ENCODE results near the gene CILP2.

The CILP2 gene

GRCh38 chr19:19568802-19569756 is 31.0 kb downstream of the CILP2 start:
- no peak for DNase-seq (ENCODE audit: low read depth)

DNA sequence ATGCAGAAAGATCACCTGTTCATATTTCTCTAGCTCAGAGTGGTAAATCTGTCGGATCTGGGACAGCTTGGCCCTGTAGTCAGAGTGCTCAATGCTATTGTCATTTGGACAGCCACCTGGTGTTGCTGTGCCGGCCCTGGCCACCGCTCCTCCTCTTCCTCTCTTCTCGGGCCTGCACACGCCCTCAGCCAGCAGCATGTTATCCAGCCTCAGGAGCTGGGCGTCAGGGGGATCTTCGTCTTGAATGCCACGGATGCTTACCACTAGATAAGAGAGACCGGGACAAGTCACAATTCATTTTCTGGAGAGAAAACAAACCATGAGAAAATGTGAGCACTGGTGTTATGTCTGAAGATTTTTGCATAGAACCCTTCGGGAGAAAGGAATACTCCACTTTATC is 32.5 kb downstream of the CILP2 start:
- no peak for DNase-seq (ENCODE audit: low read depth)

DNA sequence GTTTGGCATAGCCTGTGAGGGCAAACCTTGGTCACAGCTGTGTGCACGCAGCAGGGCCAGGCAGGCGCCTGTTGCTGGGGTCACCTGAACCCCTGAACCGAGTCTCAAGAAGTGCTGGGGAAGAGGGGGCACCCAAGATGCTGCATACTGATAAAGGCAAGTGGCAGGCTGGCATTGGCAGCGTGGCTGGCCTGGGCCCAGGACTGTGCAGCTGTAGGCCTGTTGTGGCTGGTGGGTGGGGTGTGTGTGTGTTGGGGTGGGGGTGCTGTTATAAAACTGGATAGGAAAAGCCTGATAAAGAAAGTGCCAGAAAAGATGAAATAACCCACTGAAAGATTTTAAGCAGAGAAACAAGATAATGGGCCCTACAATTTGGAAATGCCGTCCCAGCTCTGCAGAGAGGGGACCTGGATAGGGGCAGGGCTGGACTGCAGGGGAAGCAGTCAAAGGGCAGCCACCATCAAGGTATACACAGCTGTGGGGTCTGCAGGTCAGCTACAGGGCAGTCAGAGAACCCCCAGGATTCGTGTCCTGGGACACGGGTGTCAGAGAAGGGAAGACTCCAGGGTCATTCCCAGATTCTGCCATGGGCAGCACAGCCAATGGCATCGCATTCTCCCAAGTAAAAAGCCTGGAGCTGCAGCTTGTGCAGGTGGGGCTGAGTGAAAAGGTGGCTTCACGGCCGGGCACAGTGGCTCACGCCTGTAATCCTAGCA is 33.2 kb downstream of the CILP2 start:
- no peak for DNase-seq (ENCODE audit: low read depth)

GRCh38 chr19:19575411-19575810 is 37.3 kb downstream of the CILP2 start:
- DNase-seq (ENCODE audit: low read depth), result no peak

- DNase-seq (ENCODE audit: low read depth), result no peak
Observed at GRCh38 chr19:19578252-19578651, 40.2 kb downstream of the CILP2 start.

DNA sequence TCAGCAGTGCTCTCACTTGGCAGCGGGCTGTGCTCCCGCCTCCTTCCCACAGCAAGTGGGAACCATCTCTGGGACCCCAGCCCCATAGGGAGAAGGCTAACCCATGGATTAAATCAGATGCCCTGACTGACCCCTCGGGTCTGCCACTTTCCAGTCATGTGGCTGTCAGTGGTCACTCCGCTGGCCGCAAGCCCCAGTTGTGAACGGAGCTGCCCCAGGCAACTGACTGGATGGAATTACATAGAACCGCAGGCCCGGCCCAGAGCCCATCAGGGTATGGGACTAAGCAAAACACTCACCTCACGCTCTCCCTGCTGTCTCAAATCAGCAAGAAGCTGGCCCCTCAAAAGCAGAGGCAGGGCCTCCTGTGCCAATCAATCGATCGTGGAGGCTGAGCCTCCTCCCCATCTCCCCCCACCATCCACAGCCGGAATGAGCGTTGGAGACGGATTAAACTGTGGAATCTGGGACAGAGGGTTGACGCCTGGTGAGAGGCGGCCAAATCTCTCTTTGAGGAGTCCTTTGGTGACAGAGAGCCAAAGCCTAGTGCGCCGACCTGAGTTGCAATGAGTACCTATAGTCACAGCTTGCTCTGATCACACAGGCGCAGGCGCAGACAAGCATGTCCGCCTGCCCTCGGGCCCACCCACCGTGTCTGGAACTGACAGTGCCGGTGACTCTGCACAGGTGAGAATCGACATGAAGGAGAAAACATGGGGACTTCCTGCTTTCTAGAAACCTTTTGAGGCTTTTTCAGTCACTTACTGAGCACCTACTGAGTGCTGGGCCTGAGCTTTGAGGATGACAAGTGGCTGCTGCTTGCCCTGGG is 41.7 kb downstream of the CILP2 start:
- no peak for DNase-seq (ENCODE audit: low read depth)

GRCh38 chr19:19580418-19580817 is 42.4 kb downstream of the CILP2 start:
- DNase-seq (ENCODE audit: low read depth), result no peak

DNA sequence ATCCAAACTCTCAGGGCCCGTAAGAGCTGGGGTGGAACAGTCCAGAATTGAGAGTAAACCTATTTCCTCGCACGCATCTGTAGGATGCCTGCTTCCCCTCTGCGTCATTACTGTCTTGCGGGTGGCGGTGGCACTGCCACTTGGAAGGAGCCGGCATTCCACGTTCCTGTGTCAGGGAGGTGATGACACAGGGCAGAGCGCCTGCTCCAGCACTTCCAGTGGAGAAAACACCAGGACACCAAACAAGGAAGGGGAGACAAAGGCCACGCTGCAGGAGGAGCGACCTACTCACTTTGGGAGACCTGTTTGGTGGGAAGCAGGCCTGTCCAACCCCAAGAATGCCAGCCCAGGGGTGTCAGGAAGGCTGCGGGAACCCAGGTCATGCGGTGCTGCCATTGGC is 43.3 kb downstream of the CILP2 start:
- no peak for DNase-seq (ENCODE audit: low read depth)

GRCh38 chr19:19582471-19582870 is 44.4 kb downstream of the CILP2 start:
- no peak for DNase-seq (ENCODE audit: low read depth)

DNA sequence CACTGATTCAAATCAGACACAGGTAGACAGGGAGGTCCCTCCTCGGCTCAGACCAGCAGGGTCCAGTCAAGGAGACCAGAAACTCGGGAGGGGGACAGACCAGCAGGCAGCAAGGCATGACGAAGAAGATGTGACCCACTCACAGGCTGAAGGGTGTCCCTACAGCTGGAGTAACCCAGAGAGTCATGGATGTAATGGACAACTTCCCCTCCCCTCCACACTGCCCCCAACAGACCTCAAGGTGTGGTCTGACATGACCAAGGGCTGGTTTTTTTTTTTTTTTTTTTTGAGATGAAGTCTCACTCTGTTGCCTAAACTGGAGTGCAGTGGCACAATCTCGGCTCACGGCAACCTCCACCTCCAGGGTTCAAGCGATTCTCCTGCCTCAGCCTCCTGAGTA is 46.3 kb downstream of the CILP2 start:
- DNase-seq (ENCODE audit: low read depth), result no peak

- DNase-seq (ENCODE audit: low read depth), result no peak
Observed at GRCh38 chr19:19587771-19588170, 49.7 kb downstream of the CILP2 start.

DNA sequence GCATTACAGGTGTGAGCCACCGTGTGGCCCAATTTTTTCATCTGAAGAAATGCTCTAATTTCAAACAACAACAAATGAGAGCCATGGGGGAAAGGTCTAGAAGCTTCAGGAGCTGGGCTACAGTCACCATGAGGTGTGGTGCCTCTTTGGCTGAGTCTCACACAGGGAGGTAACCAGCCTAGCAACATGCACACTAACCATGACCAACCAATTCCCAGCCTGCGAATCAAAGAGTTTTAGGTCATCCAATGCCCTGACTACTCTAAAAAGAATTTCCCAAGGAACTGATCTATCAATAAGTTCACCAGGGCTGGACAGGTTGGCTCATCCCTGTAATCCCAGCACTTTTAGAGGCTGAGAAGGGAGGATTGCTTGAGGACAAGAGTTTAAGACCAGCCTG is 50.5 kb downstream of the CILP2 start:
- DNase-seq (ENCODE audit: low read depth), result no peak

DNA sequence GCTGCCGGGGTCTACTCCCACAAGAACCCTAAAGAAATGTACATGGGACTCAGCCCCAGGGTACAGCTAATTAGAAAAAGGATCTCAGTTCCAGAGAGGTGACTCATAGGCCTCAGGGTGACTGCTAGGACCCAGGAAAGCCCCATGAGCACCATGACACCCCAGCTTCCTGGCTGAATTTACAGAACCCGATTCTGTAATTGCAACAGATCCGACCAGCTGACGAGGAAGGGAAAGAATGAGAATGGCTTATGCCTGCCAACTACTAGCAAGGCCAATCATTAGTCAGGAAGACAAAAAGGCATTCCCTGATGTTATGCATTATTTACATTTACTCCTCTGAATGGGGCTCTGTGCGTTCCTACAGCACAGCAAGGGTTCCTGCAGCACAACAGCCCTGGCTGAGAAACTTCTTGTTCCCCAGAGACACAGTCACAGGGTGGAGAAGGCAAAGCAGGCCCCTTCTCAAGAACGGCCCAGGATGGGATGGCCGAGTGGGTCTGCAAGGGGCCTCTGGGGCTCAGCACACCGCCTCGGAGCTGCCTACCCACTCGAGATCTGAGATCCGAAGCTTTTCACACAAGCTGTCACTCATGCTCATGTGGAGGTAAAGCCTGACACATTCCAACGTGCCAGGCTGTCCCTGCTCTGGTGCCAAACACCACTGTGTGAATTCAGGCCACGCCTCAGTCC is 53.2 kb downstream of the CILP2 start:
- DNase-seq (ENCODE audit: low read depth), result peak; percentile 34

DNA sequence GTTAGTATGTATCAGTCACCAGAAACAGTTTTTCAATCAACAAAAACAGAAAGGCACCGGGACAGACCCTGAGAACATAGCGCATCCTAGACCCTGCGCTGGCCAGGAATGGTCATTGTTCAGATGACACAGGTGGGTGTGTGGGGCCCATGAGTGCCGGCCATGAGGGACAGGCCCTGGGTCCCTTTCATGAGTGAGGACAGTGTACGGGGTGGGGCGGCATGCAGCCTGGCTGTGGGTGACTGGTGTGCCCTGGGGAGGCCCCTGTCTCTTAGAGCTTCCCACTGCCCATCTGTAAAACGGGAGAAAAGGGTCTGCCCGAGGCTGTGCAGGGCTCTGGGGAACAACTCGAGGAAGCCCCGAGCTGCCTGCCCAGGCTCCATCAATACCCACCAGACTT is 54.6 kb downstream of the CILP2 start:
- no peak for DNase-seq (ENCODE audit: low read depth)

DNA sequence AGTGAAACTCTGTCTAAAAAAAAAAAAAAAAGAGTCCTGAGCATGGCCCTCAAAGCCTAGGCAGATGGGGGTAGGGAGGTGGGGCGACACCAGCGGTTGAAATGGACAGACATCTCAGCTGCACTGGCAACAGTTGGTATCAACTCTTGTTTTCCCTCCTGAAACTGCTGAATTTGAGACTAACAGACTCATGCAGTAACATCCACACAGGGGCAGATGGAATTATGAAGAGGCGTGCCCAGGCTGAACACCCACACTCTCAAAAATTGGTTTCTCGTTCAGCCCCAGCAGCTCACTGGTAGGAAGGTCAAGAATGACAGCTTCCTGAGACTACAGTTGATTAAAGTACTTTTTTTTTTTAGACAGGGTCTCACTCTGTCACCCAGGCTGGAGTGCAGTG is 56.3 kb downstream of the CILP2 start:
- no peak for DNase-seq (ENCODE audit: low read depth)

DNA sequence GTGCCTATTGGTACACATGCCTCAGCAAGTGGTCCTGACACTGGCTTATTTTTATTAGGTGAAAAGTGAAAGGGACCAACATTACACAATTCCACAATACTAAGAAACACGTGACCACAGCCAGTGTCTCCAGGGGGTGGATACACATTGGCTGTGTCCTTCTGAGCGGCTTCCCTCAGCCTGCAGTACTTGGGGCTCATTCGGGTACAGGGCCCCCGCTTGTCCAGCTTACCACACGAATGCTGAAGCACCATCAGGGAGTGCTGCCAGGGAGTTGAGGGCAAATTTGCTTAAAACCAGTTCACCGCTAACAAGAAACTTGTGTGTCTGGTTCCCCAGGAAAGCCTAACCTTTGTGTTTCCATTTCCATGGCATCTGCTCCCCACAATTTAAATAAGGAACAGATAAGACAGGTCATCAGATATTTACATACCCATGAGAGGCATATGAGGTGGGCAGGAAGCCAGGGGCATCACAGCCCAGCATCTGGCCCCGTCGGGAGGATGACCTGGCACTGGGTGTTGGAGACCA is 57.2 kb downstream of the CILP2 start:
- no peak for DNase-seq (ENCODE audit: low read depth)

All from stimulated activated CD8-positive, alpha-beta memory T cell treated with anti-CD3 and anti-CD28 coated beads, Interleukin-12 subunit alpha, Interleukin-12 subunit beta, amount 100 ng/mL, for 4 hours (primary cell).